ENCODE data around the gene BRPF3.
A peak's percentile ranks its signal among the peaks of the same experiment; 100 is the strongest.

BRPF3 gene

GRCh38 chr6:36196113-36196879 lies at the start of gene BRPF3:
BRPF3 (plus strand) TSS chr6:36196744; CDS start chr6:36200323, 3,579 bp downstream.
- peak; percentile 70 for DNase-seq (ENCODE audit: low read depth)

GRCh38 chr6:36147294-36147693 lies 49.2 kb upstream of the BRPF3 start:
- DNase-seq (ENCODE audit: low read depth), result no peak

GRCh38 chr6:36149476-36149875 lies 47.1 kb upstream of the BRPF3 start:
- DNase-seq (ENCODE audit: low read depth), result peak; percentile 38

- no peak for DNase-seq (ENCODE audit: low read depth)
Measured at GRCh38 chr6:36150283-36150682, 46.3 kb upstream of the BRPF3 start.

- no peak for DNase-seq (ENCODE audit: low read depth)
Measured at GRCh38 chr6:36154286-36154685, 42.3 kb upstream of the BRPF3 start.

- DNase-seq (ENCODE audit: low read depth), result no peak
Measured at GRCh38 chr6:36155662-36156061, 40.9 kb upstream of the BRPF3 start.

- DNase-seq (ENCODE audit: low read depth), result peak; percentile 53
Measured at GRCh38 chr6:36160147-36160760, 36.3 kb upstream of the BRPF3 start.

- no peak for DNase-seq (ENCODE audit: low read depth)
Measured at GRCh38 chr6:36169023-36170007, 27.2 kb upstream of the BRPF3 start.

GRCh38 chr6:36170704-36171103 lies 25.8 kb upstream of the BRPF3 start:
- DNase-seq (ENCODE audit: low read depth), result no peak

GRCh38 chr6:36171573-36171972 lies 25.0 kb upstream of the BRPF3 start:
- DNase-seq (ENCODE audit: low read depth), result no peak

GRCh38 chr6:36177166-36177565 lies 19.4 kb upstream of the BRPF3 start:
- no peak for DNase-seq (ENCODE audit: low read depth)

- no peak for DNase-seq (ENCODE audit: low read depth)
Measured at GRCh38 chr6:36178544-36178943, 18.0 kb upstream of the BRPF3 start.

GRCh38 chr6:36180126-36180525 lies 16.4 kb upstream of the BRPF3 start:
- DNase-seq (ENCODE audit: low read depth), result no peak

GRCh38 chr6:36184311-36184710 lies 12.2 kb upstream of the BRPF3 start:
- DNase-seq (ENCODE audit: low read depth), result no peak

- DNase-seq (ENCODE audit: low read depth), result no peak
Measured at GRCh38 chr6:36186199-36186598, 10.3 kb upstream of the BRPF3 start.

GRCh38 chr6:36187446-36187845 lies 9.1 kb upstream of the BRPF3 start:
- DNase-seq (ENCODE audit: low read depth), result no peak

- no peak for DNase-seq (ENCODE audit: low read depth)
Measured at GRCh38 chr6:36195471-36196112, 952 bp upstream of the BRPF3 start.

GRCh38 chr6:36196880-36197548 lies 470 bp downstream of the BRPF3 start:
- DNase-seq (ENCODE audit: low read depth), result peak; percentile 96

GRCh38 chr6:36197739-36198221 lies 1.2 kb downstream of the BRPF3 start:
- DNase-seq (ENCODE audit: low read depth), result no peak

- no peak for DNase-seq (ENCODE audit: low read depth)
Measured at GRCh38 chr6:36198986-36199385, 2.4 kb downstream of the BRPF3 start.

Measured in iris pigment epithelial cell (primary cell).